Fibroblast of lung (primary cell): ENCODE results near the gene THRB.

ENCODE experiments used
- CTCF ChIP-seq, 2 donors: IDR thresholded peaks in 1 of 2; conservative IDR thresholded peaks in 1 of 2; 1 replicate in 1 of 2; 2 replicates in 1 of 2; pipeline ENCODE4 v1.5.1; 2011 to 2012; ENCODE audit warnings: low read length in 2 of 2, control low read depth in 1 of 2, inconsistent platforms in 1 of 2, low read depth in 1 of 2, mild to moderate bottlenecking in 1 of 2
- EZH2 ChIP-seq: IDR thresholded peaks from 2 replicates; pipeline ENCODE4 v1.5.1; 2012; ENCODE audit warnings: low read length, control low read depth, mild to moderate bottlenecking; ENCODE audit errors: missing control alignments

DNA sequence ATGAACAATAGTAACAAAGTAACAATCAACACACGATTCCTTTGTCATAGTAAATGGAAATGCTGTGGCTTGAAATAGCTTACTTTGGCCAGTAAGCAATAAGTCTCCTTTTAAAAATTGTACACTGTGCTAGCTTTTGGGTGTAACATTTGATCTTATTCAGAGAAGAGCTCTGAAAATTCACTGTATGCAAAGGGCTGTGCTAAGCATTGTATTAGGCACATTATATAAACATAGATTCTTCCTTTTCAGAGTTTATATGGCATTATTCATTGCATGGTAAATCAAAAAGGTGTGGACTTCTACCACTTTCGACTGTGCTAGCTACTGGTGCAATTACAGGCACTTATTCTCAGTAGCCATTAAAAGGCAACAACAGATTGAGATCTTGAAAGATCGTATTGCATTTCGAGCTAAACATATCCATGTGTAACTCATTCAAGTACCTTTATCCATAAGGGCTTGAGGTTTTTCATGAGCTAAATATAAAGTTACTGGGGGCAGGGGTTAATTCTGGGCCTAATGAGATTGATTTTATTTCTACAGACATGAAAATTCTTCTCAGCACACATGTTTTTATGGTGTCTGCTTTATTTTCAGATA is 302.7 kb downstream of the THRB start:
- no peak for TF ChIP-seq EZH2
- TF ChIP-seq CTCF (conservative IDR thresholded peaks at IDR 0.05 in 1 of 2, IDR thresholded peaks at IDR 0.05 in 1 of 2; ENCODE audit: low read depth in 1 of 2, low read length in 2 of 2): no peak
